HL-60/S4 treated with phorbol 12-myristate 13-acetate at 8.2 ng/mL for 4 days and 3 days (cell line): Measurements from ENCODE around the gene ZSCAN26.
"Not testable (repeated sequence)": the region's sequence is repeated elsewhere in the genome, so short reads cannot be mapped to it uniquely, and the experiment has no call there.

Source experiments
- in situ Hi-C: fragments of 300-500 bp; cut with MboI; formaldehyde crosslinking; loops from 2 replicates; pipeline ENCODE4 v1.15.0; 2022; ENCODE audit warnings: low sequenced_read_pairs

ZSCAN26 gene

DNA sequence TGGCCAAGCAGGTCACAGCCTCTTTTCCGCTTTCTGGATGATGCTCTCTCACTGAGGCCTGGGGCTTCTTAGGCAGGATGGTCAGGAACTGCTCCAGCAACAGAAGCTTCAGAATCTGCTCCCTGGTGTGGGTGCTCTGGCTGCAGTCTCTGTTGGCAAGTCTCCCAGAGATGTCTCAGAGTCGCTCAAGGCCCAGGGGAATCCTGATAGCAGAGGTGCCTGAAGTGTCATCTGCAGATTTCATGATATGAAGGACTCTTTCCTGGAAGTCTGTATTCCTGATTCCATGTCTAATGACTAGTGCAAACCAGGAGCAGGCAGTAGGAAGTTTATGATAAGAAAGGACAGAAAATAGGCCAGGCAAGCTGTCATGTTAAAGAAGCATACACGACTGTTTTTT, 48.7 kb downstream of the ZSCAN26 start:
- in situ Hi-C loops: no loop called here

DNA sequence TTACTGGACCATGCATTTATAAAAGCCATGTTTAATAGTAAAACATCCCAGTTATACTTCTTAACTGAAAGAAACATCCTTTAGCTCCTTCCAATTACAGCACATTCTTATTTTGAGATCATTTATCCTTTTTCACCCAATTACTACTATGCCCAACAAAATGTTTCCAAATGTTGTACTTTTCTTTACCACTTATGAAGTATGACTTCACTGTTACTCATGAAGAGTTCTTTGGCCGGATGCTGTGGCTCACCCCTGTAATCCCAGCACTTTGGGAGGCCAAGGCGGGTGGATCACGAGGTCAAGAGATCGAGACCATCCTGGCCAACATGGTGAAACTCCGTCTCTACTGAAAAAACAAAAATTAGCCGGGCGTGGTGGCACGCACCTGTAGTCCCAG, 50.9 kb downstream of the ZSCAN26 start:
- in situ Hi-C loops: not testable (repeated sequence)

DNA sequence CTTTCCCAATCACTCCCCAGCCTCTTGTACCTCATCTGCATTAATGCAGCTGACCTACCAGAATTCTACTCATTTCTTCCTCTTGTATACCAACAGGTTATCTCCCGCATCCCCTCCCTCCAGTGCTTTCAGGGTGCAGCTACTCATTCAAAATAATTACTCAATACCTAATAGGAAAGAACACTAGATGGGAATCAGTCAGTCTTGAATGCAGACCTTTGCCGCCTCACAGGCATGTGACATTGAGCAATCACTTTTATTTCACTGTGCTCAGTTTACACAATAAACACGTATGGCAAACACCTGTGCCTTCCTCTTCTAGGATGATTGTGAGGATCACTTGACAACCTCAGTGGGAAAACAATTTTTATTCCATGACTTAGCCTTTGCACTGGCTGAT, 55.7 kb downstream of the ZSCAN26 start:
- in situ Hi-C loops: no loop called here

DNA sequence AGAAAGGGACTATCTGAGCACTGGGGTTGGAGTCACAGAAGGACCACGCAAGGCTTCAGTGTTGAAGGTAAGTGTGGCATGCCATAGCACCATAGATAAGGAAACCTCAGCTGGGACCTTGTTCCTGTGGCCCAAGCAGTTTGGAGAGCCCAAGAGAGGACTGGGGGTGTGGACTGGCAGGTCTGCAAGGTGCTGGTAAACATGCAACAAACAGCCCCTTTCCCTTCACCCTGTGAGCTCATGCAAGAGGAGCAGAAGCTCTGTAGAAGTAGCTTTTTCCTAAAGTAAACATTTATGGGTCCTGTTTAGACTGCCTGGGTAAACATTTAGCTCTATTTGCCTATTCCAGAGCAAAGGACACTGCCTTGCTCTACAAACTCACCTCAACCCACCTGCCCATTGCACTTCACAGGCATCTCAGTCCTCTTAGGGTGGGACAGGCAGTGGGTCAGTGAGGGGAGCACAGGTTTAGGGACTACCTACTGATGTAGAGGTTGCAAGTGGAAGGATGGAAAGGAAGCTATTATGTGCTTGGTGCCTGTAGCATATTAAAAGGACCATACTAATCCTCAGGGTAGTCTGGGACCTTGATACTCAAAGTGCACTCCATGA, 57.0 kb downstream of the ZSCAN26 start:
- in situ Hi-C loops: no loop called here

DNA sequence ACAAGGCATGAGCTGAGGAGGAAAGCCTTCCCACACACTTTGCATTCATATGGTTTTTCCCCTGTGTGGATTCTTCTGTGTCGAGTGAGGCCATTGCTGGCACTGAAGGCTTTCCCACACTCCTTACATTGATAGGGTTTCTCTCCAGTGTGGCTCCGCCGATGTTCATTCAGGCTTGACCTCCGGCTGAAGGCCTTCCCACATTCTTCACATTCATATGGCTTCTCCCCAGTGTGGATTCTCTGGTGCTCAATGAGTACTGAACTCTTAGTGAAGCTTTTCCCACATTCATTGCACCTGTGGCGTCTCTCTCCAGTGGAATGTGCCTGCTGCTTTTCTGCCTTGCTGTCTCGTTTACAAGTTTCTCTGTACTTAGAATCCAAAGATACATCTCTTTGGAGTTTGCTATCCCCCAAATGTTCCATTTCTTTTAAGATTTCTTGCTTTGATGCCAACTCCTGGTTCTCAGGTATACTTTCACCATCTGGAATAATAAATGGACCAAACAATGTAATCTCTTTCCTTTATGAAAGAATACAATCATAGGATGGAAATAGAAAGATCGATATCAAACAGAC, 59.5 kb downstream of the ZSCAN26 start:
- in situ Hi-C loops: no loop called here
